Left ventricle myocardium inferior (tissue), 1 donor: ENCODE measurements around the gene CEP350. TPM values are rescaled to one million over a fixed set of nuclear protein-coding genes. Genes with fewer than 3 reads are reported as not detected.
A peak's percentile ranks its signal among the peaks of the same experiment; 100 is the strongest.

Source experiments
- DNase-seq: peaks from one replicate; pipeline ENCODE4 v3.0.0-alpha.2; 2020
- H3K27ac ChIP-seq: fragments of 200-600 bp; replicated peaks from 2 replicates; pipeline ENCODE4 v1.8.0; 2021
- H3K27me3 ChIP-seq: fragments of 200-600 bp; 2 replicates; pipeline ENCODE4 v1.8.0; 2021; ENCODE audit warnings: low read depth
- H3K36me3 ChIP-seq: fragments of 200-600 bp; 2 replicates; pipeline ENCODE4 v1.8.0; 2021
- H3K4me1 ChIP-seq: fragments of 200-600 bp; 2 replicates; pipeline ENCODE4 v1.8.0; 2021
- H3K4me3 ChIP-seq: fragments of 200-600 bp; 2 replicates; pipeline ENCODE4 v1.8.0; 2021; ENCODE audit warnings: mild to moderate bottlenecking, moderate library complexity
- H3K9me3 ChIP-seq: fragments of 200-600 bp; replicated peaks from 2 replicates; pipeline ENCODE4 v1.8.0; 2021
- intact Hi-C: fragments of 100-400 bp; cut with micrococcal nuclease; formaldehyde crosslinking; loops from one replicate; pipeline ENCODE4 v1.11.0; 2022
- total RNA-seq: library from RNA; stranded (reverse); fragmentation: NEBNext Ultra II Directional; extraction: Animal tissue kit (Norgen Biotek cat#: 25700); gene quantifications from one replicate; pipeline ENCODE4 v1.2.1, GENCODE V29; 2021
- TF ChIP-seq, protein P1 (sequence below): fragments of 200-600 bp; IDR thresholded peaks from 2 replicates; pipeline ENCODE4 v1.8.0; 2021; ENCODE audit warnings: antibody characterized with exemption, mild to moderate bottlenecking, borderline replicate concordance
- donor health status: DM: no; HTN: yes; CAD: no; lungs with severe emphysema.

Gene CEP350
- total RNA-seq, 1 donor from 2014 or later = 34.7 TPM

DNA sequence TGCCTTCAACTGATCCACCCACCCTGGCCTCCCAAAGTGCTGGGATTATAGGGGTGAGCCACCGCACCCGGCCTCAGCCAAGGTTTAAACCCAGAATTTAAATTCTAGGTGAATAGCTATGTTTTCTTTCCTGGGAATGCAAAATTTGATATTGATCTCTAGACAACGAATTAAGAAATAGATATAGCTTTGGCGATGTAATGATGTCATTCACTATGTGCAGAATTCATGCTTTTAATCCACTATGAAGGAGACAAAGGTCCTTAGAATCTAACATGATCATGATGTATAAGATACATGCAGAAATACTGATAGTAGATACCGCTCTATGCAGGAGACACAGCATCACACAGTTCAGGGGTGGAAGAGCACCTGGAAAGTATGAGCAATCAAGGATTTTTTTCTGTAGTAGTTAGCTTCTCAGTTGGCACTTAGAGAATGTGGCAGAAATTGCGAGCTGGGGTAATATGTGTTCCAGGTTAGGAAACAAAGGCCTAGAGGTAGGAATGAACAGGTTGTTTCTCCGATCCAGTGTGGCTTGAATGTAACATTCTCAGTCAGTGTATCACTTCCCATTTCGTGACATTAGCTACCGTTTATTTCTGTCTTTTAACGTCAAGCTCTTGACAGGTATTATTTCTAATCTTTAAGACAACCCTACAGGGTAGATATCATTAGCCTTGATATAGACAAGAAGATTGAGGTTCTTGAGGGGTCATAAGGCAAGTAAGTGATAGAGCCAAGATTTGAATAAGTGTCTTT, 3.0 kb upstream of the CEP350 start:
- no peaks in the 10 kb centered on the region for H3K36me3 ChIP-seq
- no peak for DNase-seq
- H3K9me3 ChIP-seq = no peaks in the 10 kb centered on the region
- H3K4me3 ChIP-seq = no peak overlapping the region
- H3K27me3 ChIP-seq = no peaks in the 10 kb centered on the region
- TF ChIP-seq, protein P1, sequence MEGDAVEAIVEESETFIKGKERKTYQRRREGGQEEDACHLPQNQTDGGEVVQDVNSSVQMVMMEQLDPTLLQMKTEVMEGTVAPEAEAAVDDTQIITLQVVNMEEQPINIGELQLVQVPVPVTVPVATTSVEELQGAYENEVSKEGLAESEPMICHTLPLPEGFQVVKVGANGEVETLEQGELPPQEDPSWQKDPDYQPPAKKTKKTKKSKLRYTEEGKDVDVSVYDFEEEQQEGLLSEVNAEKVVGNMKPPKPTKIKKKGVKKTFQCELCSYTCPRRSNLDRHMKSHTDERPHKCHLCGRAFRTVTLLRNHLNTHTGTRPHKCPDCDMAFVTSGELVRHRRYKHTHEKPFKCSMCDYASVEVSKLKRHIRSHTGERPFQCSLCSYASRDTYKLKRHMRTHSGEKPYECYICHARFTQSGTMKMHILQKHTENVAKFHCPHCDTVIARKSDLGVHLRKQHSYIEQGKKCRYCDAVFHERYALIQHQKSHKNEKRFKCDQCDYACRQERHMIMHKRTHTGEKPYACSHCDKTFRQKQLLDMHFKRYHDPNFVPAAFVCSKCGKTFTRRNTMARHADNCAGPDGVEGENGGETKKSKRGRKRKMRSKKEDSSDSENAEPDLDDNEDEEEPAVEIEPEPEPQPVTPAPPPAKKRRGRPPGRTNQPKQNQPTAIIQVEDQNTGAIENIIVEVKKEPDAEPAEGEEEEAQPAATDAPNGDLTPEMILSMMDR = no peak
- intact Hi-C loops = no loop called here
- peaks cover 32% of the 10 kb centered on the region for H3K4me1 ChIP-seq
- no peak overlapping the region for H3K27ac ChIP-seq

DNA sequence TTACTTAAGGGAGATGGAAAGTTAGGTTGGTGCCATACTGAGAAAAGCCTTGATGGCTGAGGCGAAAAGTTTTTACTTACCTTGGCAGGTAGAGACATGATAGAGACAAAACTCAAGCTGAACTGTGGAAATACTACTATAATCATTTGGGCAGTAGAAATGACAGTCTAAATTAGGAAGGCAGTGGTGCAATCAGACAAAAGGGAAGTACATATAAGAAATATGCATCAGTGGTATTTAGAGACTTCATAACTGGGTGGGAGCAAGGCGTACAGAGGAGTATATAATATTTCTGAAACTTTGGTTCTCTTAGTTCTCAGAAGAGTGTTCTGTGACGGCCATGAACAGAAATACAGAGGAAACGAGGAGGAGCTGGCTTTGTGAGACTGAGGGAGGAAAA, 2.4 kb upstream of the CEP350 start:
- intact Hi-C loops = no loop called here
- Histone ChIP-seq H3K36me3 (no peaks in the 10 kb centered on the region), H3K4me3 (no peak overlapping the region)

DNA sequence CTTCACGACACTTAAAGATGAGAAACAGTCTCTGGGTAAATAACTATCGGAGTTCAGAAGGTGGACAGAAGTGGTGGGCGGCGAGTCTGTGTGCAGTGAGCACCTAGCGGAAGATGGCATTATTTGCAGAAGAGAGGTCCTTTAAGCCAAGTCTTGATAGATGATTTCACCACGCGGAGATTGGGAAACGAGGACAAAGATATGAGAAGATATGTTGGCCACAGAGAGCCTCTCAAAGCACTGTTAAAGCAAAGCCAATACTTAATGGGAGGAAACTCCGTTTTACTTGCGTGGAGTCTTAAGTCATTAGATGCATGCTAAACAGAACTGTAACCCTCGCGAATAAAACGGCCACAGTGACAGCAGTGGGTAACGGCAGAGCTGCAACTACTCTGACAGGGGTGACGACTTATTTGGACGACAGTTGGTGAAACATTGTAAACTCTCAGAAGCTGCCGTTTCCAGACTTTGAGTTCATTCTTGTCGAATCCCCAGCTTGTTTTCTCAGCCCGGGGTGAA, 577 bp upstream of the CEP350 start:
- H3K4me3 ChIP-seq = peak overlapping the region; percentile 90

More for the DNA sequence above, 2.4 kb upstream of the CEP350 start:
- no peak for DNase-seq
- TF ChIP-seq, protein P1 = no peak
- no peaks in the 10 kb centered on the region for H3K9me3 ChIP-seq
- H3K4me1 ChIP-seq = peaks cover 38% of the 10 kb centered on the region
- H3K27me3 ChIP-seq = no peaks in the 10 kb centered on the region
- H3K27ac ChIP-seq = no peak overlapping the region

DNA sequence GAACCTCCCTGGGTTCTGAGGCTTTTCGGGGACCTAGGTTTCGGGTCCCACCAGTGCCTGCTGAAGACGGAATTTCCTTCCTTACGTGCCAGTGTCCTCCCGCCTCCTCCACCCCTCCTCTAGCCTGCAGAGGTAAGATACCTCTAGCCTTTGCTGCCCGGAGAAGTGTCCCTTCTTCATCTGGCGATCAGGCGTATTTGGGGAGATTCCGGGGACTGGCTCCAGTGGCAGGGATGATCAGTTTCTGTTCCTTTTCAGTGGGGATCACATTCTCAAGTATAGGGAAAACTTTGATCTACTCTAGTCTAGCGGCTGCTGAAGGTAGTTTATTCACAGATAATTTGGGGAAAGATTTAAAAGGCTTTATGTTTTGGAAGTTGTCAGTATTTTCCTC, 674 bp downstream of the CEP350 start:
- intact Hi-C loops = no loop called here
- Histone ChIP-seq H3K27me3 (no peaks in the 10 kb centered on the region), H3K4me3 (peak overlapping the region; percentile 90), H3K4me1 (peaks cover 59% of the 10 kb centered on the region), H3K36me3 (no peaks in the 10 kb centered on the region), H3K9me3 (no peaks in the 10 kb centered on the region), H3K27ac (peak overlapping the region; percentile 96)
- no peak for DNase-seq
- TF ChIP-seq, protein P1 = no peak

More for the DNA sequence above, 577 bp upstream of the CEP350 start:
- intact Hi-C loops = no loop called here
- peaks cover 54% of the 10 kb centered on the region for H3K4me1 ChIP-seq
- H3K27me3 ChIP-seq = no peaks in the 10 kb centered on the region
- H3K36me3 ChIP-seq = no peaks in the 10 kb centered on the region
- TF ChIP-seq, protein P1 = peak; percentile 39
- DNase-seq = no peak
- peak overlapping the region; percentile 96 for H3K27ac ChIP-seq
- no peaks in the 10 kb centered on the region for H3K9me3 ChIP-seq

DNA sequence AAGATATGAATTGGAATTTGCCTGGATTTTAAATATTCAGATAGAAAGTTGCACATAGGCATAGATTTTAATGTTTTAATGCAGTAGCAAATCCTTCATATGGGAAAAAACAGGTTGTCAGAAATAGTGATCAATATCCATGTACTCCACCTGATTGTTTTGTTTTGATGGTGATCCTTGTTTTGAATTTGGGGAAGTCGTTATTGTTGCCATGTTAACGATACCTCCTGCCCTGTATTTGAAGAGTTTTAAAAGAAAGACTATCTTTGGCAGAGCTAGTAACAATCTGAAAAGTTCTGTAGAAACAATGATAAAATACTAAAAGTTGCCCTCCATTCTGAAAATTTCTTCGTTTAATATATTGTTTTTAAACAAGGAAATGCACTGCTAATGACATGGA, 1.1 kb downstream of the CEP350 start:
- DNase-seq = no peak
- H3K36me3 ChIP-seq = no peaks in the 10 kb centered on the region
- peak overlapping the region; percentile 96 for H3K27ac ChIP-seq
- H3K9me3 ChIP-seq = no peaks in the 10 kb centered on the region
- peaks cover 59% of the 10 kb centered on the region for H3K4me1 ChIP-seq
- peak overlapping the region; percentile 90 for H3K4me3 ChIP-seq
- TF ChIP-seq, protein P1 = no peak
- intact Hi-C loops = no loop called here
- no peaks in the 10 kb centered on the region for H3K27me3 ChIP-seq
